Right lobe of liver (tissue), 6 donors: ENCODE measurements around the gene TCF4. TPM values are rescaled to one million over a fixed set of nuclear protein-coding genes. Genes with fewer than 3 reads are reported as not detected.

Experiments used
- ATAC-seq, 4 donors: fragments of 200-7000 bp; cut with Tn5 transposase; one replicate each; pipeline ENCODE4 v1.9.1; 2020; ENCODE audit warnings: mild to moderate bottlenecking in 4 of 4, moderate library complexity in 4 of 4
- DNase-seq, 3 donors: peaks; one replicate each; pipeline ENCODE4 v3.0.0-alpha.2; 2020
- H3K27ac ChIP-seq, 3 donors: fragments of 200-600 bp; one replicate each; pipeline ENCODE4 v1.8.0; 2022
- H3K27me3 ChIP-seq, 2 donors: fragments of 200-600 bp; one replicate each; pipeline ENCODE4 v1.8.0; 2022
- H3K36me3 ChIP-seq, 4 donors: fragments of 200-600 bp; sonication (generic) in 1 of 4; one replicate each; pipeline versions ENCODE4 v1.5.1 to v1.8.0; 2017 to 2022; ENCODE audit warnings: control low read depth in 1 of 4
- H3K4me1 ChIP-seq, 4 donors: fragments of 200-600 bp; sonication (generic) in 1 of 4; one replicate each; pipeline versions ENCODE4 v1.5.1 to v1.8.0; 2017 to 2022; ENCODE audit warnings: control low read depth in 1 of 4
- H3K4me3 ChIP-seq, 3 donors: fragments of 200-600 bp; one replicate each; pipeline ENCODE4 v1.8.0; 2022
- H3K9me3 ChIP-seq, 4 donors: fragments of 200-600 bp; sonication (generic) in 1 of 4; one replicate each; pipeline versions ENCODE4 v1.5.1 to v1.8.0; 2017 to 2022; ENCODE audit warnings: control low read depth in 1 of 4
- CTCF ChIP-seq, 4 donors: fragments of 200-600 bp in 3 of 4; fragments of 450-650 bp in 1 of 4; IDR thresholded peaks; one replicate each; pipeline versions ENCODE4 v1.5.1 to v1.8.0; 2016 to 2022; ENCODE audit warnings: antibody characterized with exemption in 4 of 4, mild to moderate bottlenecking in 2 of 4
- POLR2A ChIP-seq: fragments of 450-650 bp; IDR thresholded peaks from one replicate; pipeline ENCODE4 v1.6.1; 2017; ENCODE audit warnings: antibody characterized with exemption, mild to moderate bottlenecking
- WGBS: methylation state at CpG from one replicate; pipeline ENCODE4 v1.1.6; 2018; ENCODE audit warnings: low coverage, low lambda C conversion rate; ENCODE audit not compliant: insufficient coverage; ENCODE audit errors: missing lambda C conversion rate; 5-methylcytosine and 5-hydroxymethylcytosine counted together
- intact Hi-C, 2 donors: fragments of 100-400 bp; cut with DNase I; formaldehyde crosslinking; loops; one replicate each; pipeline versions ENCODE4 v1.11.2 to v1.14.1; 2022
- total RNA-seq, 6 experiments: library from RNA; depleted of rRNA in 2 of 6; stranded (reverse); fragments of >200 nt in 2 of 6; fragmentation: NEBNext Ultra II Directional in 3 of 6; extraction: Animal tissue kit (Norgen Biotek cat#: 25700) in 3 of 6; gene quantifications; one replicate each; pipeline versions ENCODE4 v1.1.0 to v1.2.4, GENCODE V29; 2016 to 2023
- donor health status: DM: no; HTN: yes; CAD: no.
- donor health status: DM: no; HTN: no; CAD: no.
- donor health status: DM: no; HTN: no; CAD: no.
- donor health status: DM: no; HTN: yes; CAD: no.
- donor health status: DM: no; HTN: yes; CAD: no.

TCF4 gene
- total RNA-seq, 6 experiments from 2014 or later, result 8.1 to 19.5 (median 10.4) TPM

GRCh38 chr18:55224086-55224625 lies 363.8 kb downstream of the TCF4 start:
- ATAC-seq (no peak), DNase-seq (no peak)
- TF ChIP-seq CTCF (IDR thresholded peaks at IDR 0.05), result no peak
- TF ChIP-seq POLR2A, result no peak
- WGBS, result 63% methylated on average over 1 of the region's 1 CpG
- no peak overlapping the region for H3K27ac ChIP-seq
- no peaks in the 10 kb centered on the region for H3K36me3 ChIP-seq
- H3K4me1 ChIP-seq, result no peaks in the 10 kb centered on the region
- H3K4me3 ChIP-seq, result no peak overlapping the region
- no peaks in the 10 kb centered on the region for H3K27me3 ChIP-seq
- no peaks in the 10 kb centered on the region for H3K9me3 ChIP-seq
- intact Hi-C loops, result no loop called here

GRCh38 chr18:55221622-55222021 lies 366.4 kb downstream of the TCF4 start:
- no peaks in the 10 kb centered on the region for H3K27me3 ChIP-seq
- no peak overlapping the region for H3K27ac ChIP-seq
- no peaks in the 10 kb centered on the region for H3K9me3 ChIP-seq
- no peak overlapping the region for H3K4me3 ChIP-seq
- no peak for DNase-seq
- intact Hi-C loops, result no loop called here
- TF ChIP-seq POLR2A (no peak), CTCF (IDR thresholded peaks at IDR 0.05) (no peak)
- H3K36me3 ChIP-seq, result no peaks in the 10 kb centered on the region
- no peaks in the 10 kb centered on the region for H3K4me1 ChIP-seq
- 68% methylated on average over 3 of the region's 3 CpGs for WGBS
- no peak for ATAC-seq

GRCh38 chr18:55220523-55220922 lies 367.5 kb downstream of the TCF4 start:
- intact Hi-C loops, result no loop called here
- no peak overlapping the region for H3K27ac ChIP-seq
- DNase-seq (no peak), ATAC-seq (no peak)
- WGBS, result 17% methylated on average over 1 of the region's 1 CpG
- no peaks in the 10 kb centered on the region for H3K27me3 ChIP-seq
- TF ChIP-seq CTCF (IDR thresholded peaks at IDR 0.05), result no peak
- TF ChIP-seq POLR2A, result no peak
- H3K36me3 ChIP-seq, result no peaks in the 10 kb centered on the region
- H3K4me3 ChIP-seq, result no peak overlapping the region
- no peaks in the 10 kb centered on the region for H3K9me3 ChIP-seq
- no peaks in the 10 kb centered on the region for H3K4me1 ChIP-seq

GRCh38 chr18:55219823-55220222 lies 368.2 kb downstream of the TCF4 start:
- ATAC-seq (no peak), DNase-seq (no peak)
- 54% methylated on average over 3 of the region's 3 CpGs for WGBS
- H3K9me3 ChIP-seq, result no peaks in the 10 kb centered on the region
- TF ChIP-seq POLR2A, result no peak
- no peak for TF ChIP-seq CTCF (IDR thresholded peaks at IDR 0.05)
- intact Hi-C loops, result no loop called here
- no peak overlapping the region for H3K4me3 ChIP-seq
- H3K27me3 ChIP-seq, result no peaks in the 10 kb centered on the region
- H3K4me1 ChIP-seq, result no peaks in the 10 kb centered on the region
- no peaks in the 10 kb centered on the region for H3K36me3 ChIP-seq
- H3K27ac ChIP-seq, result no peak overlapping the region

- ATAC-seq (no peak), DNase-seq (no peak)
- 74% methylated on average over 2 of the region's 3 CpGs for WGBS
- no peaks in the 10 kb centered on the region for H3K27me3 ChIP-seq
- TF ChIP-seq CTCF (IDR thresholded peaks at IDR 0.05) (no peak), POLR2A (no peak)
- no peaks in the 10 kb centered on the region for H3K9me3 ChIP-seq
- no peaks in the 10 kb centered on the region for H3K36me3 ChIP-seq
- no peaks in the 10 kb centered on the region for H3K4me1 ChIP-seq
- H3K4me3 ChIP-seq, result no peak overlapping the region
- H3K27ac ChIP-seq, result no peak overlapping the region
- intact Hi-C loops, result no loop called here
Measured at GRCh38 chr18:55219059-55219458, 368.9 kb downstream of the TCF4 start.
